K562 (cell line): Measurements from ENCODE around the gene CCNQ. TPM values are rescaled to one million over a fixed set of nuclear protein-coding genes. Genes with fewer than 3 reads are reported as not detected.

ENCODE experiments used
- ATAC-seq: fragments of 200-7000 bp; cut with Tn5 transposase; 3 replicates; pipeline ENCODE4 v1.9.1; 2020; ENCODE audit warnings: moderate library complexity
- BruUV-seq: library from RNA; stranded (reverse); fragments of 400-500 nt; replicated peaks from 2 replicates; lab custom pipeline; 2021; lab: Mats Ljungman, UMichigan
- CTCF ChIA-PET: fragments of 300-600 bp; formaldehyde crosslinking; extraction: SDS; loops from one replicate; lab custom pipeline; 2021; ENCODE audit warnings: low intra/inter-chr PET ratio; lab: Yijun Ruan, JAX
- POLR2A ChIA-PET: fragments of 300-600, 350-650 bp; sonication (Branson Sonifier 250); formaldehyde crosslinking; extraction: SDS; loops from one replicate; lab custom pipeline; 2021; ENCODE audit warnings: antibody characterized with exemption, inconsistent platforms; lab: Yijun Ruan, JAX
- DNase-seq, 4 experiments: peaks; one replicate each; pipeline versions ENCODE4 v3.0.0 to v3.0.0-alpha.2; 2011 to 2018; ENCODE audit warnings: low spot score in 3 of 4, mixed read lengths in 3 of 4; ENCODE audit errors: extremely low read depth in 1 of 4
- FAIRE-seq: peaks from 2 replicates; lab custom pipeline; 2011; peaks lifted over from hg19 to GRCh38; lab: Jason Lieb, UNC
- H2AFZ ChIP-seq: 2 replicates; pipeline ENCODE4 v1.6.0; 2011; ENCODE audit warnings: low read depth, low read length, control low read depth, inconsistent platforms
- H3K27ac ChIP-seq: fragments of 200-600 bp; 3 replicates; pipeline ENCODE4 v1.8.0; 2011; ENCODE audit warnings: low read depth, mild to moderate bottlenecking, control low read depth, inconsistent platforms, low read length, moderate library complexity, mixed read lengths; ENCODE audit errors: extremely low read depth
- H3K27me3 ChIP-seq, 2 experiments: fragments of 300-600 bp in 1 of 2; 2 replicates in 1 of 2; 3 replicates in 1 of 2; pipeline versions ENCODE4 v1.6.0 to v1.8.0; 2011; ENCODE audit warnings: inconsistent platforms in 2 of 2, low read length in 2 of 2, mild to moderate bottlenecking in 1 of 2, mixed read lengths in 1 of 2, moderate library complexity in 1 of 2; ENCODE audit not compliant: control insufficient read depth in 2 of 2, insufficient read depth in 2 of 2
- H3K36me3 ChIP-seq: fragments of 300-600 bp; 3 replicates; pipeline ENCODE4 v1.8.0; 2011; ENCODE audit warnings: mild to moderate bottlenecking, low read length, inconsistent platforms; ENCODE audit not compliant: control insufficient read depth, insufficient read depth
- H3K4me1 ChIP-seq, 2 experiments: fragments of 200-600 bp in 1 of 2; replicated peaks in 1 of 2; 2 replicates in 1 of 2; 3 replicates in 1 of 2; pipeline versions ENCODE4 v1.5.1 to v1.8.0; 2011; ENCODE audit warnings: inconsistent platforms in 2 of 2, low read length in 2 of 2, mild to moderate bottlenecking in 1 of 2, mixed read lengths in 1 of 2, moderate library complexity in 1 of 2; ENCODE audit not compliant: control insufficient read depth in 2 of 2, insufficient read depth in 2 of 2
- H3K4me2 ChIP-seq: 2 replicates; pipeline ENCODE4 v1.6.1; 2011; ENCODE audit warnings: low read length, control low read depth, inconsistent platforms, mixed read lengths; ENCODE audit not compliant: insufficient read depth
- H3K4me3 ChIP-seq: fragments of 200-600 bp; sonication (generic), shearing (Covaris generic); 2 replicates; pipeline ENCODE4 v1.5.1; 2016; ENCODE audit warnings: control low read depth, inconsistent platforms
- H3K79me2 ChIP-seq: fragments of 200-600 bp; 3 replicates; pipeline ENCODE4 v1.8.0; 2011; ENCODE audit warnings: low read length, inconsistent platforms; ENCODE audit not compliant: control insufficient read depth, insufficient read depth
- H3K9ac ChIP-seq, 2 experiments: 2 replicates each; pipeline versions ENCODE4 v1.6.0 to v1.6.1; 2011; ENCODE audit warnings: low read depth in 2 of 2, low read length in 2 of 2, control low read depth in 1 of 2, inconsistent platforms in 1 of 2, mild to moderate bottlenecking in 1 of 2, mixed read lengths in 1 of 2; ENCODE audit not compliant: insufficient read depth in 1 of 2
- H3K9me1 ChIP-seq: one replicate; pipeline ENCODE4 v1.6.0; 2011; ENCODE audit warnings: inconsistent platforms, mild to moderate bottlenecking, low read length, moderate library complexity; ENCODE audit not compliant: control insufficient read depth, insufficient read depth
- H3K9me3 ChIP-seq: replicated peaks from 2 replicates; pipeline ENCODE4 v1.5.1; 2011; ENCODE audit warnings: low read depth, low read length, inconsistent platforms; ENCODE audit not compliant: control insufficient read depth, insufficient read depth
- H4K20me1 ChIP-seq: replicated peaks from 2 replicates; pipeline ENCODE4 v1.6.1; 2011; ENCODE audit warnings: low read length, inconsistent platforms, mixed read lengths; ENCODE audit not compliant: control insufficient read depth, insufficient read depth
- BRF1 ChIP-seq: IDR thresholded peaks from 3 replicates; pipeline ENCODE4 v1.6.1; 2011; ENCODE audit warnings: borderline replicate concordance, mild to moderate bottlenecking; ENCODE audit not compliant: insufficient read length; ENCODE audit errors: extremely low read depth
- DIDO1 ChIP-seq: fragments of 450-650 bp; IDR thresholded peaks from 2 replicates; pipeline ENCODE4 v1.6.1; 2016; ENCODE audit warnings: low read depth, missing biosample characterization, missing genetic modification characterization
- ELF1 ChIP-seq: fragments of 200-800 bp; sonication (Bioruptor generic); IDR thresholded peaks from 2 replicates; pipeline ENCODE4 v1.6.1; 2016; ENCODE audit warnings: missing genetic modification characterization, missing compliant biosample characterization
- FIP1L1 ChIP-seq: fragments of 200-400 bp; formaldehyde crosslinking; IDR thresholded peaks from 2 replicates; pipeline ENCODE4 v1.6.1; 2018; ENCODE audit warnings: mild to moderate bottlenecking, low read depth, low read length; ENCODE audit not compliant: poor library complexity, severe bottlenecking
- MECOM ChIP-seq: fragments of 250-450 bp; sonication (Bioruptor Pico); IDR thresholded peaks from 2 replicates; pipeline ENCODE4 v1.8.0; 2022; ENCODE audit warnings: inconsistent platforms
- MLLT1 ChIP-seq, 2 experiments: fragments of 450-650 bp; IDR thresholded peaks; 2 replicates each; pipeline ENCODE4 v1.6.1; 2016
- NCOA2 ChIP-seq, 2 experiments: fragments of 450-650 bp; IDR thresholded peaks; 2 replicates each; pipeline ENCODE4 v1.6.1; 2018; ENCODE audit warnings: mild to moderate bottlenecking in 2 of 2, moderate library complexity in 1 of 2; ENCODE audit not compliant: partially characterized antibody in 2 of 2
- POU5F1 ChIP-seq: fragments of 150-350 bp; IDR thresholded peaks from 2 replicates; pipeline ENCODE4 v1.6.1; 2014; ENCODE audit warnings: borderline replicate concordance, low read length, low read depth, mild to moderate bottlenecking; ENCODE audit not compliant: partially characterized antibody
- PRMT5 ChIP-seq: sonication (generic); formaldehyde crosslinking; IDR thresholded peaks from 2 replicates; pipeline ENCODE4 v1.5.0; 2020; ENCODE audit warnings: missing genetic modification reagents
- SNIP1 ChIP-seq: fragments of 450-650 bp; IDR thresholded peaks from 2 replicates; pipeline ENCODE4 v1.7.1; 2017; ENCODE audit warnings: low read depth, mild to moderate bottlenecking
- STAT5A ChIP-seq: IDR thresholded peaks from 2 replicates; pipeline ENCODE4 v1.6.1; 2012; ENCODE audit warnings: low read length, inconsistent platforms, borderline replicate concordance
- ZNF778 ChIP-seq: fragments of 450-650 bp; formaldehyde crosslinking; IDR thresholded peaks from 2 replicates; pipeline ENCODE4 v1.4.0; 2020; ENCODE audit warnings: mild to moderate bottlenecking, moderate library complexity
- WGBS: fragments of 100-300 bp; shearing (Covaris generic); methylation state at CpG from one replicate; pipeline ENCODE4 v1.1.6; 2016; ENCODE audit warnings: low coverage, mixed read lengths; ENCODE audit not compliant: insufficient coverage; ENCODE audit errors: missing lambda C conversion rate; 5-methylcytosine and 5-hydroxymethylcytosine counted together
- in situ Hi-C: fragments of 300-500 bp; cut with MboI; formaldehyde crosslinking; loops from 4 replicates; pipeline ENCODE4 v1.15.0; 2018; ENCODE audit warnings: inconsistent platforms, mixed read lengths
- intact Hi-C: fragments of 100-400 bp; cut with micrococcal nuclease; formaldehyde crosslinking; loops from 2 replicates; pipeline ENCODE4 v1.14.2; 2022
- polyA plus RNA-seq, 8 experiments: library from polyadenylated mRNA; depleted of rRNA in 4 of 8; stranded (reverse) in 5 of 8; unstranded in 3 of 8; fragments of >200 nt; fragmentation: Nextera tagmentation in 2 of 8; fragmentation: Illumina TruSeq in 1 of 8; extraction: Ambion mirVana in 2 of 8; extraction: Trizol in 1 of 8; gene quantifications; 2 replicates each; pipeline versions ENCODE4 v1.2.1 to v1.2.3, GENCODE V29; 2011 to 2014; ENCODE audit warnings: inconsistent platforms in 1 of 8, missing spikeins in 1 of 8
- total RNA-seq, 7 experiments: library from RNA; depleted of rRNA in 6 of 7; stranded (reverse); fragments of >200 nt in 6 of 7; fragmentation: Illumina TruSeq in 2 of 7; extraction: Trizol in 2 of 7; gene quantifications; 2 replicates each; pipeline versions ENCODE4 v1.2.1 to v1.2.3, GENCODE V29; 2011 to 2021; ENCODE audit warnings: low replicate concordance in 1 of 7
- TF ChIP-seq, protein P1 (sequence below): fragments of 250-450 bp; sonication (Bioruptor Pico); IDR thresholded peaks from 2 replicates; pipeline ENCODE4 v1.4.0; 2020; ENCODE audit warnings: mild to moderate bottlenecking, moderate library complexity, borderline replicate concordance
- TF ChIP-seq, protein P2 (sequence below): fragments of 250-450 bp; sonication (Bioruptor Pico); IDR thresholded peaks from 2 replicates; pipeline ENCODE4 v1.8.0; 2022; ENCODE audit warnings: inconsistent platforms, mild to moderate bottlenecking, moderate library complexity, borderline replicate concordance

The CCNQ gene
- total and polyA plus RNA-seq, 9 of the 15 experiments (the other 6 are each of a cell fraction or from before 2014, with no cell fraction given), result 0.92 to 53.8 (median 25.3) TPM

DNA sequence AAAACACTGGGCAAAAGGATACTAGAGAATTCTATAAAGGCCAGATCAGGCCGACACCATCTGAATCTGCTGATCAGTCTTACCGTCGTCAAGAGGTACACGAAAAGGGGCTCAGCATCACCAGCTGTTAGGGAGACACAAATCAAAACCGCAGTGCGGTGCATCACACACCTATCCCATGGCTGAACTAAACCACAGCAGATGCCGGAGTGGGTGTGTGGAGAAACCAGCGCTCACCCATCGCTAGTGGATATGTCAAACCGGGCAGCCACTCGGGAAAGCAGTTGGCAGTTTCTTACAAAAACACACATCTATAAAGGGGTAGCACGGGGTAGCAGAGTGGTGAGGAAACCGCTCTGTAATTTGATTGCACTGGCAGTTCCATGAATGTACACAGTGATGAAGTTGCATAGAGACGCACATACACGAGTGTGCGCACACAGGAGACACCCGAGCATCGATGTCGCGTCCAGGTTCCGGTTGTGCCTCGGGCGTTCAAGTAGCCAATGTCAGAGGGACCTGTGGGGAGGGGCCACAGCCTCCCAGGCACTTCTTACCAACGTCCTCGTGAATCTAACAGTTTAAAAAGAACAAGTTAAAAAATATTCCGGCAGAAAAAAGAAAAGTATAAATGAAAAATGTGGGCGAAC lies 23.1 kb upstream of the CCNQ start (continued):
- TF ChIP-seq BRF1 (no peak), DIDO1 (tag) (no peak)

GRCh38 chrX:153620576-153620975 lies 21.6 kb upstream of the CCNQ start:
- CTCF ChIA-PET, result no interaction called here
- Histone ChIP-seq H3K79me2 (no peaks in the 10 kb centered on the region), H3K4me3 (no peak overlapping the region), H3K36me3 (no peaks in the 10 kb centered on the region), H3K4me2 (no peak overlapping the region), H3K9me1 (no peaks in the 10 kb centered on the region), H3K27ac (no peak overlapping the region), H2AFZ (no peak overlapping the region), H3K9me3 (no peaks in the 10 kb centered on the region), H3K4me1 (peaks cover 0 to 1% of the 10 kb centered on the region in 2 experiments; a peak in 1 of 5 replicates), H4K20me1 (peaks cover 7% of the 10 kb centered on the region; the same call in 1 of the 2 replicates), H3K27me3 (peaks cover 19 to 50% of the 10 kb centered on the region in 2 experiments; a peak in 4 of 5 replicates), H3K9ac (no peak overlapping the region)
- BruUV-seq, result no TSS peak
- FAIRE-seq, result no peak
- DNase-seq, result no peak
- ATAC-seq, result no peak
- in situ Hi-C loops (no loop called here), intact Hi-C loops (no loop called here)
- WGBS, result 0% methylated on average over 5 of the region's 5 CpGs
- POLR2A ChIA-PET, result no interaction called here
- TF ChIP-seq MLLT1 (IDR thresholded peaks at IDR 0.05), result no peak
- no peak for TF ChIP-seq ELF1
- no peak for TF ChIP-seq MECOM (CRISPR knock-in tag)
- TF ChIP-seq, protein P1, sequence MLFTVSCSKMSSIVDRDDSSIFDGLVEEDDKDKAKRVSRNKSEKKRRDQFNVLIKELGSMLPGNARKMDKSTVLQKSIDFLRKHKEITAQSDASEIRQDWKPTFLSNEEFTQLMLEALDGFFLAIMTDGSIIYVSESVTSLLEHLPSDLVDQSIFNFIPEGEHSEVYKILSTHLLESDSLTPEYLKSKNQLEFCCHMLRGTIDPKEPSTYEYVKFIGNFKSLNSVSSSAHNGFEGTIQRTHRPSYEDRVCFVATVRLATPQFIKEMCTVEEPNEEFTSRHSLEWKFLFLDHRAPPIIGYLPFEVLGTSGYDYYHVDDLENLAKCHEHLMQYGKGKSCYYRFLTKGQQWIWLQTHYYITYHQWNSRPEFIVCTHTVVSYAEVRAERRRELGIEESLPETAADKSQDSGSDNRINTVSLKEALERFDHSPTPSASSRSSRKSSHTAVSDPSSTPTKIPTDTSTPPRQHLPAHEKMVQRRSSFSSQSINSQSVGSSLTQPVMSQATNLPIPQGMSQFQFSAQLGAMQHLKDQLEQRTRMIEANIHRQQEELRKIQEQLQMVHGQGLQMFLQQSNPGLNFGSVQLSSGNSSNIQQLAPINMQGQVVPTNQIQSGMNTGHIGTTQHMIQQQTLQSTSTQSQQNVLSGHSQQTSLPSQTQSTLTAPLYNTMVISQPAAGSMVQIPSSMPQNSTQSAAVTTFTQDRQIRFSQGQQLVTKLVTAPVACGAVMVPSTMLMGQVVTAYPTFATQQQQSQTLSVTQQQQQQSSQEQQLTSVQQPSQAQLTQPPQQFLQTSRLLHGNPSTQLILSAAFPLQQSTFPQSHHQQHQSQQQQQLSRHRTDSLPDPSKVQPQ (CRISPR knock-in tag), result no peak
- no peak for TF ChIP-seq ZNF778 (CRISPR knock-in tag)
- TF ChIP-seq, protein P2, sequence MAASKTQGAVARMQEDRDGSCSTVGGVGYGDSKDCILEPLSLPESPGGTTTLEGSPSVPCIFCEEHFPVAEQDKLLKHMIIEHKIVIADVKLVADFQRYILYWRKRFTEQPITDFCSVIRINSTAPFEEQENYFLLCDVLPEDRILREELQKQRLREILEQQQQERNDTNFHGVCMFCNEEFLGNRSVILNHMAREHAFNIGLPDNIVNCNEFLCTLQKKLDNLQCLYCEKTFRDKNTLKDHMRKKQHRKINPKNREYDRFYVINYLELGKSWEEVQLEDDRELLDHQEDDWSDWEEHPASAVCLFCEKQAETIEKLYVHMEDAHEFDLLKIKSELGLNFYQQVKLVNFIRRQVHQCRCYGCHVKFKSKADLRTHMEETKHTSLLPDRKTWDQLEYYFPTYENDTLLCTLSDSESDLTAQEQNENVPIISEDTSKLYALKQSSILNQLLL (CRISPR knock-in tag), result no peak
- TF ChIP-seq SNIP1, result no peak
- no peak for TF ChIP-seq NCOA2 (IDR thresholded peaks at IDR 0.05; ENCODE audit: partially characterized antibody in 2 of 2)
- TF ChIP-seq PRMT5 (CRISPR knock-in tag), result no peak
- TF ChIP-seq POU5F1, result no peak
- TF ChIP-seq FIP1L1, result no peak
- TF ChIP-seq STAT5A, result no peak
